Measurements from ENCODE around the gene NUP85. TPM values are rescaled to one million over a fixed set of nuclear protein-coding genes. Genes with fewer than 3 reads are reported as not detected.

Gene NUP85
- polyA plus RNA-seq, 1 donor from 2014 or later = 84.1 TPM

GRCh38 chr17:75228847-75229246, 23.4 kb downstream of the NUP85 start:
- no peak overlapping the region for H3K4me3 ChIP-seq (ENCODE audit: low read length)
- H3F3A ChIP-seq (ENCODE audit: insufficient read depth, low read length, poor library complexity, severe bottlenecking) = no peaks in the 10 kb centered on the region
- H4K20me1 ChIP-seq (ENCODE audit: insufficient read depth) = no peaks in the 10 kb centered on the region
- H3K9me2 ChIP-seq (ENCODE audit: insufficient read depth, low read length) = no peaks in the 10 kb centered on the region
- no peak overlapping the region for H3K4me2 ChIP-seq (ENCODE audit: low read length)
- no peak overlapping the region for H2AFZ ChIP-seq (ENCODE audit: low read depth, low read length)
- TF ChIP-seq MXI1 (conservative IDR thresholded peaks at IDR 0.05; ENCODE audit: poor library complexity, severe bottlenecking) (no peak), EP300 (conservative IDR thresholded peaks at IDR 0.05; ENCODE audit: poor library complexity, severe bottlenecking) (no peak), SMC3 (conservative IDR thresholded peaks at IDR 0.05; ENCODE audit: poor library complexity) (no peak), TAF1 (IDR thresholded peaks at IDR 0.05; ENCODE audit: low read depth) (no peak), POLR2AphosphoS5 (IDR thresholded peaks at IDR 0.05) (no peak), EZH2 (IDR thresholded peaks at IDR 0.05; ENCODE audit: borderline replicate concordance, insufficient read depth, low read length, poor library complexity, severe bottlenecking) (no peak)
- TF ChIP-seq, protein P1, sequence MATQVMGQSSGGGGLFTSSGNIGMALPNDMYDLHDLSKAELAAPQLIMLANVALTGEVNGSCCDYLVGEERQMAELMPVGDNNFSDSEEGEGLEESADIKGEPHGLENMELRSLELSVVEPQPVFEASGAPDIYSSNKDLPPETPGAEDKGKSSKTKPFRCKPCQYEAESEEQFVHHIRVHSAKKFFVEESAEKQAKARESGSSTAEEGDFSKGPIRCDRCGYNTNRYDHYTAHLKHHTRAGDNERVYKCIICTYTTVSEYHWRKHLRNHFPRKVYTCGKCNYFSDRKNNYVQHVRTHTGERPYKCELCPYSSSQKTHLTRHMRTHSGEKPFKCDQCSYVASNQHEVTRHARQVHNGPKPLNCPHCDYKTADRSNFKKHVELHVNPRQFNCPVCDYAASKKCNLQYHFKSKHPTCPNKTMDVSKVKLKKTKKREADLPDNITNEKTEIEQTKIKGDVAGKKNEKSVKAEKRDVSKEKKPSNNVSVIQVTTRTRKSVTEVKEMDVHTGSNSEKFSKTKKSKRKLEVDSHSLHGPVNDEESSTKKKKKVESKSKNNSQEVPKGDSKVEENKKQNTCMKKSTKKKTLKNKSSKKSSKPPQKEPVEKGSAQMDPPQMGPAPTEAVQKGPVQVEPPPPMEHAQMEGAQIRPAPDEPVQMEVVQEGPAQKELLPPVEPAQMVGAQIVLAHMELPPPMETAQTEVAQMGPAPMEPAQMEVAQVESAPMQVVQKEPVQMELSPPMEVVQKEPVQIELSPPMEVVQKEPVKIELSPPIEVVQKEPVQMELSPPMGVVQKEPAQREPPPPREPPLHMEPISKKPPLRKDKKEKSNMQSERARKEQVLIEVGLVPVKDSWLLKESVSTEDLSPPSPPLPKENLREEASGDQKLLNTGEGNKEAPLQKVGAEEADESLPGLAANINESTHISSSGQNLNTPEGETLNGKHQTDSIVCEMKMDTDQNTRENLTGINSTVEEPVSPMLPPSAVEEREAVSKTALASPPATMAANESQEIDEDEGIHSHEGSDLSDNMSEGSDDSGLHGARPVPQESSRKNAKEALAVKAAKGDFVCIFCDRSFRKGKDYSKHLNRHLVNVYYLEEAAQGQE (IDR thresholded peaks at IDR 0.05; ENCODE audit: borderline replicate concordance) = no peak
- TF ChIP-seq, protein P2, sequence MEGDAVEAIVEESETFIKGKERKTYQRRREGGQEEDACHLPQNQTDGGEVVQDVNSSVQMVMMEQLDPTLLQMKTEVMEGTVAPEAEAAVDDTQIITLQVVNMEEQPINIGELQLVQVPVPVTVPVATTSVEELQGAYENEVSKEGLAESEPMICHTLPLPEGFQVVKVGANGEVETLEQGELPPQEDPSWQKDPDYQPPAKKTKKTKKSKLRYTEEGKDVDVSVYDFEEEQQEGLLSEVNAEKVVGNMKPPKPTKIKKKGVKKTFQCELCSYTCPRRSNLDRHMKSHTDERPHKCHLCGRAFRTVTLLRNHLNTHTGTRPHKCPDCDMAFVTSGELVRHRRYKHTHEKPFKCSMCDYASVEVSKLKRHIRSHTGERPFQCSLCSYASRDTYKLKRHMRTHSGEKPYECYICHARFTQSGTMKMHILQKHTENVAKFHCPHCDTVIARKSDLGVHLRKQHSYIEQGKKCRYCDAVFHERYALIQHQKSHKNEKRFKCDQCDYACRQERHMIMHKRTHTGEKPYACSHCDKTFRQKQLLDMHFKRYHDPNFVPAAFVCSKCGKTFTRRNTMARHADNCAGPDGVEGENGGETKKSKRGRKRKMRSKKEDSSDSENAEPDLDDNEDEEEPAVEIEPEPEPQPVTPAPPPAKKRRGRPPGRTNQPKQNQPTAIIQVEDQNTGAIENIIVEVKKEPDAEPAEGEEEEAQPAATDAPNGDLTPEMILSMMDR (IDR thresholded peaks at IDR 0.05; ENCODE audit: poor library complexity, severe bottlenecking) = no peak
- no peak overlapping the region for H3K9ac ChIP-seq (ENCODE audit: low read length)
- no peaks in the 10 kb centered on the region for H3K79me2 ChIP-seq (replicated peaks; ENCODE audit: insufficient read depth, low read length)
- no peaks in the 10 kb centered on the region for H3K9me3 ChIP-seq (ENCODE audit: low read length)
- H3K36me3 ChIP-seq (ENCODE audit: insufficient read depth, low read length) = peaks cover 5% of the 10 kb centered on the region
- no peak overlapping the region for H3K27ac ChIP-seq (ENCODE audit: low read length)
- no peaks in the 10 kb centered on the region for H3K27me3 ChIP-seq (ENCODE audit: insufficient read depth, low read depth, low read length)

GRCh38 chr17:75231071-75231470, 25.6 kb downstream of the NUP85 start:
- no peak for TF ChIP-seq POLR2AphosphoS5 (IDR thresholded peaks at IDR 0.05)
- no peak for TF ChIP-seq MXI1 (conservative IDR thresholded peaks at IDR 0.05; ENCODE audit: poor library complexity, severe bottlenecking)
- TF ChIP-seq TAF1 (IDR thresholded peaks at IDR 0.05; ENCODE audit: low read depth) = no peak
- TF ChIP-seq EZH2 (IDR thresholded peaks at IDR 0.05; ENCODE audit: borderline replicate concordance, insufficient read depth, low read length, poor library complexity, severe bottlenecking) = no peak
- TF ChIP-seq, protein P1 (IDR thresholded peaks at IDR 0.05; ENCODE audit: borderline replicate concordance) = no peak
- TF ChIP-seq, protein P2 (IDR thresholded peaks at IDR 0.05; ENCODE audit: poor library complexity, severe bottlenecking) = no peak
- TF ChIP-seq EP300 (conservative IDR thresholded peaks at IDR 0.05; ENCODE audit: poor library complexity, severe bottlenecking) = no peak
- TF ChIP-seq RAD21 (conservative IDR thresholded peaks at IDR 0.05) = no peak
- TF ChIP-seq SMC3 (conservative IDR thresholded peaks at IDR 0.05; ENCODE audit: poor library complexity) = no peak
- no peaks in the 10 kb centered on the region for H3K9me2 ChIP-seq (ENCODE audit: insufficient read depth, low read length)
- H3K27ac ChIP-seq (ENCODE audit: low read length) = no peak overlapping the region
- H3K27me3 ChIP-seq (ENCODE audit: insufficient read depth, low read depth, low read length) = no peaks in the 10 kb centered on the region
- H2AFZ ChIP-seq (ENCODE audit: low read depth, low read length) = no peak overlapping the region
- peaks cover 5% of the 10 kb centered on the region for H3K36me3 ChIP-seq (ENCODE audit: insufficient read depth, low read length)
- no peak overlapping the region for H3K9ac ChIP-seq (ENCODE audit: low read length)
- no peaks in the 10 kb centered on the region for H3F3A ChIP-seq (ENCODE audit: insufficient read depth, low read length, poor library complexity, severe bottlenecking)
- H3K4me2 ChIP-seq (ENCODE audit: low read length) = no peak overlapping the region
- no peak overlapping the region for H3K4me3 ChIP-seq (ENCODE audit: low read length)
- no peaks in the 10 kb centered on the region for H3K9me3 ChIP-seq (ENCODE audit: low read length)
- H4K20me1 ChIP-seq (ENCODE audit: insufficient read depth) = no peaks in the 10 kb centered on the region
- no peaks in the 10 kb centered on the region for H3K79me2 ChIP-seq (replicated peaks; ENCODE audit: insufficient read depth, low read length)
